ENCODE results near the gene SSNA1.

- TF ChIP-seq CTCF (IDR thresholded peaks at IDR 0.05) = no peak
- TF ChIP-seq POLR2A (IDR thresholded peaks at IDR 0.05) = no peak
These were observed 17.9 kb upstream of the SSNA1 start for GRCh38 chr9:137170486-137171148.

All from esophagus squamous epithelium (tissue), 4 donors.